Measurements from ENCODE around the gene PKM. TPM values are rescaled to one million over a fixed set of nuclear protein-coding genes. Genes with fewer than 3 reads are reported as not detected.

Gene PKM
- total and polyA plus RNA-seq, 9 of the 15 experiments (the other 6 are each of a cell fraction or from before 2014, with no cell fraction given) = 140 to 825 (median 383) TPM

GRCh38 chr15:72197041-72197459 is 33.9 kb downstream of the PKM start:
- FAIRE-seq = no peak
- intact Hi-C loops (cut with micrococcal nuclease) = no loop called here
- WGBS (ENCODE audit: insufficient coverage, low coverage, missing lambda C conversion rate) = 72% methylated on average over 21 of the region's 35 CpGs
- Histone ChIP-seq H3K36me3 (ENCODE audit: control insufficient read depth, insufficient read depth, low read length) (peaks cover 42% of the 10 kb centered on the region), H3K9ac (ENCODE audit: insufficient read depth in 1 of 2, low read depth in 2 of 2, low read length in 2 of 2) (no peak overlapping the region), H4K20me1 (replicated peaks; ENCODE audit: control insufficient read depth, insufficient read depth, low read length) (peaks cover 17% of the 10 kb centered on the region), H3K9me3 (replicated peaks; ENCODE audit: control insufficient read depth, insufficient read depth, low read depth, low read length) (no peaks in the 10 kb centered on the region), H3K79me2 (ENCODE audit: control insufficient read depth, insufficient read depth, low read length) (no peaks in the 10 kb centered on the region), H3K27ac (ENCODE audit: extremely low read depth, low read depth, low read length) (no peak overlapping the region), H3K4me3 (no peak overlapping the region), H3K4me2 (ENCODE audit: insufficient read depth, low read length) (no peak overlapping the region), H3K27me3 (ENCODE audit: control insufficient read depth in 2 of 2, insufficient read depth in 2 of 2, low read length in 2 of 2) (0 out of 5 replicates have a peak, but pooled peaks cover 0 to 2% of the 10 kb centered on the region in 2 experiments), H3K4me1 (replicated peaks in 1 of 2; ENCODE audit: control insufficient read depth in 2 of 2, insufficient read depth in 2 of 2, low read length in 2 of 2) (peaks cover 5 to 10% of the 10 kb centered on the region in 2 experiments; a peak in 4 of 5 replicates), H2AFZ (ENCODE audit: low read depth, low read length) (no peak overlapping the region), H3K9me1 (ENCODE audit: control insufficient read depth, insufficient read depth, low read length) (no peaks in the 10 kb centered on the region)
- BruUV-seq (replicated peaks) = no TSS peak
- CTCF ChIA-PET (ENCODE audit: low intra/inter-chr PET ratio) = no interaction called here
- DNase-seq (ENCODE audit: extremely low read depth in 1 of 4, low spot score in 3 of 4) = no peak
- POLR2A ChIA-PET = no interaction called here
- no peak for TF ChIP-seq TAF9B (IDR thresholded peaks at IDR 0.05; ENCODE audit: partially characterized antibody)
- 0 out of 2 replicates have a peak, but pooled peaks have one; percentile 39 for TF ChIP-seq ZBTB33 (CRISPR knock-in tag; IDR thresholded peaks at IDR 0.05)
- TF ChIP-seq SRSF7 (optimal IDR thresholded peaks at IDR 0.05; ENCODE audit: low read depth, low read length) = no peak
- TF ChIP-seq TEAD4 (IDR thresholded peaks at IDR 0.05; ENCODE audit: low read length) = no peak
- TF ChIP-seq TEAD4 (CRISPR knock-in tag; IDR thresholded peaks at IDR 0.05; ENCODE audit: borderline replicate concordance) = no peak
- peak; percentile 13 for TF ChIP-seq POLR2G (IDR thresholded peaks at IDR 0.05; ENCODE audit: low read depth, low read length)
- ATAC-seq = no peak
- in situ Hi-C loops (cut with MboI) = no loop called here
